DND-41 (cell line): Measurements from ENCODE around the gene GYG1.

Source experiments
- EZH2 ChIP-seq: IDR thresholded peaks from 3 replicates; pipeline ENCODE4 v1.6.1; 2012; ENCODE audit warnings: borderline replicate concordance, low read depth, mild to moderate bottlenecking, moderate library complexity, low read length, inconsistent platforms; ENCODE audit not compliant: severe bottlenecking
- TF ChIP-seq, protein P1 (sequence below): IDR thresholded peaks from 2 replicates; pipeline ENCODE4 v1.5.1; 2012; ENCODE audit warnings: borderline replicate concordance, low read length, moderate library complexity, mild to moderate bottlenecking; ENCODE audit not compliant: poor library complexity, severe bottlenecking; ENCODE audit errors: extremely low read depth

DNA sequence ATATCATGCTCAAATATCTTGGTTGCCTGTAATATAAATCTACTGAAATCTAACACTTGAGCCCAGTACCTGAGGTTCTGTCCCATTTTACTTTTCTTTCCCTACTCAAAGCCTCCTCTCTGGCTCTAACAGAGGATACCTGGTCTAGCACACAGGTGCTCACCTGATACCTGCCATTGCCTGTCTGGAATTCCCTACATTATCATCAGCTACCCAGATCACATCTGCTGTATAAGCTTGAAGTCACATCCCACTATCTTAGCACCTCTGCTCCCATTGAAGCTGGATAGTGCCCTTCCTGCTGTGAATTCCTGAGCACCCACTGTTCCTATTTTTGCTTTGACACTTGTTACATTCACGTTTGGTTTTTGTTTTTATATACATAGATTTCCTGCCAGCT lies 30.5 kb downstream of the GYG1 start:
- TF ChIP-seq, protein P1, sequence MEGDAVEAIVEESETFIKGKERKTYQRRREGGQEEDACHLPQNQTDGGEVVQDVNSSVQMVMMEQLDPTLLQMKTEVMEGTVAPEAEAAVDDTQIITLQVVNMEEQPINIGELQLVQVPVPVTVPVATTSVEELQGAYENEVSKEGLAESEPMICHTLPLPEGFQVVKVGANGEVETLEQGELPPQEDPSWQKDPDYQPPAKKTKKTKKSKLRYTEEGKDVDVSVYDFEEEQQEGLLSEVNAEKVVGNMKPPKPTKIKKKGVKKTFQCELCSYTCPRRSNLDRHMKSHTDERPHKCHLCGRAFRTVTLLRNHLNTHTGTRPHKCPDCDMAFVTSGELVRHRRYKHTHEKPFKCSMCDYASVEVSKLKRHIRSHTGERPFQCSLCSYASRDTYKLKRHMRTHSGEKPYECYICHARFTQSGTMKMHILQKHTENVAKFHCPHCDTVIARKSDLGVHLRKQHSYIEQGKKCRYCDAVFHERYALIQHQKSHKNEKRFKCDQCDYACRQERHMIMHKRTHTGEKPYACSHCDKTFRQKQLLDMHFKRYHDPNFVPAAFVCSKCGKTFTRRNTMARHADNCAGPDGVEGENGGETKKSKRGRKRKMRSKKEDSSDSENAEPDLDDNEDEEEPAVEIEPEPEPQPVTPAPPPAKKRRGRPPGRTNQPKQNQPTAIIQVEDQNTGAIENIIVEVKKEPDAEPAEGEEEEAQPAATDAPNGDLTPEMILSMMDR, result no peak
- no peak for TF ChIP-seq EZH2
